ENCODE results near the gene ANKRD44.

DNA sequence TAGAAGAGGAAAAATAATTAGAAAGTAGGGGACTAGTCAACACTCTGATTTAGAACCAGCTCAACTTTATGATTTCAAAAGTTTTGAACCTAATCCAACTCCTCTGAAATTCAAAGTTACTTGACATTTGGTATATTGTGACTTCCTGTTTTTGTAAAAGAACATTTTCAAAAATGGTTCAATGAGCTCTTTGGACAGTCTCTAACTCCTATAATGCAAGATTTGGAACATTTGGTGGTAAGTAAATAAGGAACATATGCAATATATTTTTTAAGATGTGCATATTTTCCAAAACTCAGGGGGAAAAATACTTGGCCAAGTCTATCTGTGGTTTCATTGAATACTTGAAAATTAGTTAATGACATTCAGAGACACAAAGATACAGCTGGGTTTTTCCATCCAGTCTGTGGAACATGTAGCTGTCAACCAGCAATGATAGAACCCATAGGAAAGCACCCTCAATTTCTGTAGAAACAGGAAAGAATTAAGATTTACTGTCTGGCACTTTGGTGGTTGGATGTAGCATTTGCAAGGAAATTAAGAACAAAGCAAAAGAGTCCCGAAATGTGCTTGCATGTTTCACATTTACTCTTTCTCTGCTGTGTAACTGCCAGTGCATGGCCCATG is 17.0 kb upstream of the ANKRD44 start:
- TF ChIP-seq POLR2A (IDR thresholded peaks at IDR 0.05): no peak
- TF ChIP-seq, protein P1, sequence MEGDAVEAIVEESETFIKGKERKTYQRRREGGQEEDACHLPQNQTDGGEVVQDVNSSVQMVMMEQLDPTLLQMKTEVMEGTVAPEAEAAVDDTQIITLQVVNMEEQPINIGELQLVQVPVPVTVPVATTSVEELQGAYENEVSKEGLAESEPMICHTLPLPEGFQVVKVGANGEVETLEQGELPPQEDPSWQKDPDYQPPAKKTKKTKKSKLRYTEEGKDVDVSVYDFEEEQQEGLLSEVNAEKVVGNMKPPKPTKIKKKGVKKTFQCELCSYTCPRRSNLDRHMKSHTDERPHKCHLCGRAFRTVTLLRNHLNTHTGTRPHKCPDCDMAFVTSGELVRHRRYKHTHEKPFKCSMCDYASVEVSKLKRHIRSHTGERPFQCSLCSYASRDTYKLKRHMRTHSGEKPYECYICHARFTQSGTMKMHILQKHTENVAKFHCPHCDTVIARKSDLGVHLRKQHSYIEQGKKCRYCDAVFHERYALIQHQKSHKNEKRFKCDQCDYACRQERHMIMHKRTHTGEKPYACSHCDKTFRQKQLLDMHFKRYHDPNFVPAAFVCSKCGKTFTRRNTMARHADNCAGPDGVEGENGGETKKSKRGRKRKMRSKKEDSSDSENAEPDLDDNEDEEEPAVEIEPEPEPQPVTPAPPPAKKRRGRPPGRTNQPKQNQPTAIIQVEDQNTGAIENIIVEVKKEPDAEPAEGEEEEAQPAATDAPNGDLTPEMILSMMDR (IDR thresholded peaks at IDR 0.05): no peak
